ENCODE measurements around the gene GTF2H2.
"Not testable (repeated sequence)": the region's sequence is repeated elsewhere in the genome, so short reads cannot be mapped to it uniquely, and the experiment has no call there.

Gene GTF2H2

DNA sequence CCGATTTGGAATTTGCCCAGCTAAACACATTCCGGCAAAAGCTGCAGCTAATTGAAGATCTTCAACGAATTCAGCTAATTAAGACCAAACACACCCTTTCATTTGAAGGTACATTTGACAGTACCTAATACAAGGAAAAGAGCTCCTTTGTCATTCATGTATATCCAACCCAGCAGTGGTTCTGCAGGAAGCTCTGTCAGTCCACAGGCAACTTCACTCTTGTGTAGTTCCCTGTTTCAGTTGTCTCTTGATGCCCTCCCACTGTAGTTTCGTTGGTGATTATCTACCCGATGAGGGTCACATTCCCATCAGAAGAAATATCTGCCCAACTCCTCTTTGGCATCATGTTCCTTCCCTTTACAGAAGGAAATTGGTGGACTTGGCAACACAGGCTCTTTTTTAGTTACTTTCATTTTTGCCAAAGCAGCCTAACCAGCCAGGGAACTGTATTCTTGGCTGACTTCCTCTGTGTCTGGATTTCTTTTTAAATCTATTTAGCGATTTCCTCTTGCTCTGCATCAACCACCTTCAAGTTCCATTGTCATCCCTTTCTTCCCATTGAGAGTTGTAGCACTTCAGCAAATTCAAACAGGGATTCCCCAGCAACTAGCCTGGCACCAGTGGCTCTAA, 49.0 kb downstream of the GTF2H2 start:
- not testable (repeated sequence) for DNase-seq (ENCODE audit: low read depth); H3K4me3 ChIP-seq (ENCODE audit: low read depth, low read length)

DNA sequence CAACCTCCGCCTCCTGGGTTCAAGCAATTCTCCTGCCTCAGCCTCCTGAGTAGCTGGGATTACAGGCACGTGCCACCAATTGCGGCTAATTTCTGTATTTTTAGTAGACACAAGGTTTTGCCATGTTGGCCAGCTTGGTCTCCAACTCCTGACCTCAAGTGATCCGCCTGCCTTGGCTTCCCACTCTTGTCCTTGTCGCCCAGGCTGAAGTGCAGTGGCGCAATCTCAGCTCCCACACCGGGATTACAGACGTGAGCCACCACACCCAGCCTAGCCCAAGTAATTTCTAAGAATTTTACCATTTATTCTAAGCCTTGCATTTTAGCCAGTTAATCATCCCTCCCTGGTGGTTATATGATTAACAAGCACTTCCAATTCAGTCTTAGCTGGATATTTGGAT, 53.3 kb downstream of the GTF2H2 start:
- H3K4me3 ChIP-seq (ENCODE audit: low read depth, low read length) = no peak overlapping the region
- no peak for DNase-seq (ENCODE audit: low read depth)

GRCh38 chr5:71013575-71013974, 53.9 kb downstream of the GTF2H2 start:
- no peak overlapping the region for H3K4me3 ChIP-seq (ENCODE audit: low read depth, low read length)
- DNase-seq (ENCODE audit: low read depth) = no peak

- no peak for DNase-seq (ENCODE audit: low read depth)
- H3K4me3 ChIP-seq (ENCODE audit: low read depth, low read length) = no peak overlapping the region
Measured at GRCh38 chr5:71011194-71011792, 56.2 kb downstream of the GTF2H2 start.

GRCh38 chr5:71006983-71007382, 60.5 kb downstream of the GTF2H2 start:
- DNase-seq (ENCODE audit: low read depth); H3K4me3 ChIP-seq (ENCODE audit: low read depth, low read length): not testable (repeated sequence)
